Parathyroid adenoma (tissue), 2 donors: Measurements from ENCODE around the gene MARCHF9.

Experiments used
- H2AFZ ChIP-seq: fragments of 300-600 bp; sonication (generic); one replicate; pipeline ENCODE4 v1.7.0; 2017; ENCODE audit warnings: antibody characterized with exemption, mild to moderate bottlenecking
- H3K27ac ChIP-seq: fragments of 300-600 bp; sonication (generic); one replicate; pipeline ENCODE4 v1.7.0; 2017
- H3K27me3 ChIP-seq: fragments of 300-600 bp; sonication (generic); one replicate; pipeline ENCODE4 v1.7.0; 2017; ENCODE audit warnings: low read length; ENCODE audit not compliant: control insufficient read depth, insufficient read depth
- H3K36me3 ChIP-seq: fragments of 300-600 bp; sonication (generic); one replicate; pipeline ENCODE4 v1.7.0; 2017; ENCODE audit warnings: low read length; ENCODE audit not compliant: control insufficient read depth, insufficient read depth
- H3K4me1 ChIP-seq: fragments of 300-600 bp; sonication (generic); one replicate; pipeline ENCODE4 v1.7.0; 2017; ENCODE audit warnings: control low read depth
- H3K4me2 ChIP-seq: fragments of 300-600 bp; sonication (generic); one replicate; pipeline ENCODE4 v1.7.0; 2017; ENCODE audit warnings: low read length
- H3K4me3 ChIP-seq: fragments of 300-600 bp; sonication (generic); one replicate; pipeline ENCODE4 v1.7.0; 2017; ENCODE audit warnings: low read depth, low read length
- H3K79me2 ChIP-seq: fragments of 300-600 bp; sonication (generic); one replicate; pipeline ENCODE4 v1.7.0; 2017; ENCODE audit warnings: control low read depth
- H3K9ac ChIP-seq: fragments of 300-600 bp; sonication (generic); one replicate; pipeline ENCODE4 v1.7.0; 2017; ENCODE audit warnings: mild to moderate bottlenecking
- H3K9me3 ChIP-seq: fragments of 300-600 bp; sonication (generic); one replicate; pipeline ENCODE4 v1.7.0; 2017; ENCODE audit warnings: low read length; ENCODE audit not compliant: control insufficient read depth
- TF ChIP-seq, protein P1 (sequence below): fragments of 300-600 bp; sonication (generic); IDR thresholded peaks from one replicate; pipeline ENCODE4 v1.7.0; 2017; ENCODE audit warnings: antibody characterized with exemption, mild to moderate bottlenecking
- donor health status: primary hyperparathyroidism.

MARCHF9 gene

DNA sequence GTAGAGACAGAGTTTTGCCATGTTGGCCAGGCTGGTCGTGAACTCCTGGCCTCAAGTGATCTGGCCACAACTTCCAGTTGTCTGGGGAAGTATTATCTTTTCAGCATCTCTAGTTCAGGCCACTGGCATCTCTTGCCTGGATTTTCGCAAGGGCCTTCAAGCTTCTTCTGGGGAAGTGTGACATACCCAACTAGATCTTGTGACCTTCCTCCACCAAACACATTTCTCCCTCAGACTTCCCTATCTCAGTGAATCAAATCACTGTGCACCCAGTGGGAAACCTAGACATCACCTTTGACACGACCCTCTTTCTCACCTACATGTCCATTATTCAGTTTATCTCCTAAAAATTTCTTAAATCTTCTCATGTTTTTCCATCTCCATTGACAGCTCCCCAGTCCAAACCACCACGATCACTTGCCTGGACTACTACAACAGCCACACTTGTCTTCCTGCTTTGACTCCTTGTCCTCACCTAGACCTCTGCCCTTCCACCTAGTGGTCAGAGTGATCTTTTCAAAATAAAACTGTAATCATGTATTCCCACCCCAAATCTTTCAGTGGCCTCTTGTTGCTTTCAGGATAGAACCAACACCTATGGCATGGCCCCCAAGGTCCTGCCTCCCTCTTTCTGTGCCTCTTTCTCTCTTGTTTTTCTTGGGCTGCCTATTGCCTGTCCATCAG is 20.8 kb downstream of the MARCHF9 start:
- Histone ChIP-seq H3K4me3 (no peak overlapping the region), H3K4me2 (no peak overlapping the region), H3K36me3 (no peaks in the 10 kb centered on the region), H3K9ac (no peak overlapping the region), H3K4me1 (peaks cover 11% of the 10 kb centered on the region), H3K27me3 (no peaks in the 10 kb centered on the region), H3K79me2 (no peaks in the 10 kb centered on the region), H3K9me3 (no peaks in the 10 kb centered on the region), H2AFZ (no peak overlapping the region), H3K27ac (no peak overlapping the region)
- TF ChIP-seq, protein P1, sequence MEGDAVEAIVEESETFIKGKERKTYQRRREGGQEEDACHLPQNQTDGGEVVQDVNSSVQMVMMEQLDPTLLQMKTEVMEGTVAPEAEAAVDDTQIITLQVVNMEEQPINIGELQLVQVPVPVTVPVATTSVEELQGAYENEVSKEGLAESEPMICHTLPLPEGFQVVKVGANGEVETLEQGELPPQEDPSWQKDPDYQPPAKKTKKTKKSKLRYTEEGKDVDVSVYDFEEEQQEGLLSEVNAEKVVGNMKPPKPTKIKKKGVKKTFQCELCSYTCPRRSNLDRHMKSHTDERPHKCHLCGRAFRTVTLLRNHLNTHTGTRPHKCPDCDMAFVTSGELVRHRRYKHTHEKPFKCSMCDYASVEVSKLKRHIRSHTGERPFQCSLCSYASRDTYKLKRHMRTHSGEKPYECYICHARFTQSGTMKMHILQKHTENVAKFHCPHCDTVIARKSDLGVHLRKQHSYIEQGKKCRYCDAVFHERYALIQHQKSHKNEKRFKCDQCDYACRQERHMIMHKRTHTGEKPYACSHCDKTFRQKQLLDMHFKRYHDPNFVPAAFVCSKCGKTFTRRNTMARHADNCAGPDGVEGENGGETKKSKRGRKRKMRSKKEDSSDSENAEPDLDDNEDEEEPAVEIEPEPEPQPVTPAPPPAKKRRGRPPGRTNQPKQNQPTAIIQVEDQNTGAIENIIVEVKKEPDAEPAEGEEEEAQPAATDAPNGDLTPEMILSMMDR: no peak

DNA sequence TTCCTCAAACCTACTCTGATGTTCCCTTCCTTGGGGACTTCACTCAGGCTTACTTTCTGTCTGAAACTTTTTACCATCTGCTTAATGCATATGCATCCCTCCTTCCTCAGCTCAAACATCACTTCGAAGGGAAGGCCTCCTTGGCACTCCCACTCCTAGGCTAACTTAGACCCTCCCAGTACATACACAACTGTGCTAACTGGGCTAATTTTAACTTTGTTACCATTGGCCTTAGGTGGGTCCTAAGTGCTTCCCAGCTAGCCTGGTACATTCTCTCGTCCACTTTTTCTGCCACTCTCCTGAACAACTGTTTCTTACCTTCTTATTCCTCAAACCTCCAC is 21.3 kb downstream of the MARCHF9 start:
- no peaks in the 10 kb centered on the region for H3K36me3 ChIP-seq
- H3K4me1 ChIP-seq: peaks cover 8% of the 10 kb centered on the region
- H2AFZ ChIP-seq: no peak overlapping the region
- H3K27ac ChIP-seq: no peak overlapping the region
- no peak overlapping the region for H3K4me2 ChIP-seq
- H3K9me3 ChIP-seq: no peaks in the 10 kb centered on the region
- no peak overlapping the region for H3K4me3 ChIP-seq
- no peaks in the 10 kb centered on the region for H3K27me3 ChIP-seq
- TF ChIP-seq, protein P1: no peak
- no peak overlapping the region for H3K9ac ChIP-seq
- H3K79me2 ChIP-seq: no peaks in the 10 kb centered on the region

DNA sequence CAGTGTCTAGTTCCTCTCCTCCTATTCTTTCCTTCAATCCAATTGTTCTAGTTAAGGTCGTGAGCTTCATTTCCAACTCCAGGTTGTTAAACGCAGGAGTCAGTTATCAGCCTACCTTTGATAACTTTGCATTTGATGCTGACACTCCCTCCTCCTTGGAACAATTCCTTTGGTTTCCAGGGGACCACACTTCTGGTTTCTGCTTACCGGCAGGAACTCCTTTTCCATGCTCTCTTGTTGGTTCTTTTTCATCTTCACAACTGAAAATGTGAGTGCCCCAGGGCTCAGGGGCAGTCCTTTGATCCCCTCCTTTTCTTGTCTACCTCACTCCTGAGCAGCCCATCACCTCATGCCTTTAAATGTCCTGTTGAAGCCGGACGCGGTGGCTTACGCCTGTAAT is 22.5 kb downstream of the MARCHF9 start:
- Histone ChIP-seq H3K36me3 (no peaks in the 10 kb centered on the region), H3K79me2 (peaks cover 2% of the 10 kb centered on the region), H3K9me3 (no peaks in the 10 kb centered on the region), H3K4me1 (peaks cover 10% of the 10 kb centered on the region), H3K27me3 (no peaks in the 10 kb centered on the region), H3K4me2 (no peak overlapping the region), H2AFZ (no peak overlapping the region), H3K4me3 (no peak overlapping the region), H3K9ac (no peak overlapping the region), H3K27ac (no peak overlapping the region)
- TF ChIP-seq, protein P1: no peak

DNA sequence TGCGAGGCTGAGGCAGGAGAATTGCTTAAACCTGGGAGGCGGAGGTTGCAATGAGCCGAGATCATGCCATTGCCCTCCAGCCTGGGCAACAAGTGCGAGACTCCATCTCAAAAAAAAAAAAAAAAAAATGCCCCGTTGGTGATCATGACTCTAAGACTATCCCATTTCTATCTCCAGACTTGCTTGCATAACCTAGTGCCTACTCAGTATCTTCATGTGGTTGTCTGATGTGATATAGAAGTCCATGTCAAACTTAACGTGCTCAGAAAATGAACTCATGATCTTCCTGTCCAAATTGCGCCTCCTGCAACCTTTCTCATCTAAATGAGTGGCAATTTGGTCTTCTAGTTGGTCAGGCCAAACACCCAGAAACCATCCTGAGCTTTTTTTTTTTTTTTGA is 23.0 kb downstream of the MARCHF9 start:
- Histone ChIP-seq H3K4me3 (no peak overlapping the region), H3K27ac (no peak overlapping the region), H2AFZ (no peak overlapping the region), H3K4me2 (no peak overlapping the region), H3K4me1 (peaks cover 9% of the 10 kb centered on the region), H3K9me3 (no peaks in the 10 kb centered on the region), H3K36me3 (no peaks in the 10 kb centered on the region), H3K27me3 (no peaks in the 10 kb centered on the region), H3K9ac (no peak overlapping the region), H3K79me2 (peaks cover 5% of the 10 kb centered on the region)
- TF ChIP-seq, protein P1: no peak

DNA sequence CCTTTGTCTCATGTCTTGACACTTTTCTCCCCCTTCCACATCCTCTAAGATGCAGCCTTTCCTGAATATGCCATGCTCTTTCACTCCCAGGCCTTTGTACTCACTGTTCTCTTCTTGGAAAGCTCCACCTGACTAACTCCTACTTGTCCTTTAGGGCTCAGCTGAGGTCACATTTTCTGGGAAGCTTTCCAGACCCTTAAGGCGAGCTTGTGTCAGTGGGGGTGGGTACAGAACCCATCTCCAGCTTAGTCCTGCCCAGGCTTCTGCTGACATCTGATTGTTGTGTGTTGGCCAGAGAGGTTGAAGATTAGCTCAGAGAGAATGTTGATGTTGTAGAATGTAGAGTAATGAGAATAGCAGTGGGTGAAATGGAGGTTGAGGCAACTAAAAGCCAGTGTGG is 24.8 kb downstream of the MARCHF9 start:
- no peak overlapping the region for H3K4me2 ChIP-seq
- no peak overlapping the region for H3K27ac ChIP-seq
- H3K36me3 ChIP-seq: no peaks in the 10 kb centered on the region
- peaks cover 9% of the 10 kb centered on the region for H3K4me1 ChIP-seq
- TF ChIP-seq, protein P1: no peak
- peaks cover 14% of the 10 kb centered on the region for H3K79me2 ChIP-seq
- no peak overlapping the region for H3K4me3 ChIP-seq
- H3K9ac ChIP-seq: no peak overlapping the region
- no peak overlapping the region for H2AFZ ChIP-seq
- no peaks in the 10 kb centered on the region for H3K27me3 ChIP-seq
- no peaks in the 10 kb centered on the region for H3K9me3 ChIP-seq
